HG03066 (cell line): ENCODE measurements around the gene COL12A1.

Experiments used
- ATAC-seq: cut with Tn5 transposase; IDR thresholded peaks from one replicate; pipeline ENCODE4 v1.9.1; 2021; ENCODE audit warnings: low read depth; ENCODE audit not compliant: unreplicated experiment

The COL12A1 gene

GRCh38 chr6:75183099-75183541 lies 22.7 kb downstream of the COL12A1 start:
- no peak for ATAC-seq

GRCh38 chr6:75180864-75181263 lies 25.0 kb downstream of the COL12A1 start:
- ATAC-seq: no peak

- no peak for ATAC-seq
Measured at GRCh38 chr6:75178757-75179156, 27.1 kb downstream of the COL12A1 start.

- no peak for ATAC-seq
Measured at GRCh38 chr6:75176076-75176582, 29.7 kb downstream of the COL12A1 start.

- ATAC-seq: no peak
Measured at GRCh38 chr6:75171986-75172385, 33.9 kb downstream of the COL12A1 start.

- ATAC-seq: no peak
Measured at GRCh38 chr6:75171567-75171966, 34.3 kb downstream of the COL12A1 start.

GRCh38 chr6:75170691-75171560 lies 34.9 kb downstream of the COL12A1 start:
- no peak for ATAC-seq

- ATAC-seq: no peak
Measured at GRCh38 chr6:75169689-75170586, 35.9 kb downstream of the COL12A1 start.

GRCh38 chr6:75167851-75168250 lies 38.0 kb downstream of the COL12A1 start:
- ATAC-seq: no peak

GRCh38 chr6:75167325-75167724 lies 38.5 kb downstream of the COL12A1 start:
- ATAC-seq: no peak

GRCh38 chr6:75166773-75167172 lies 39.1 kb downstream of the COL12A1 start:
- no peak for ATAC-seq

- ATAC-seq: no peak
Measured at GRCh38 chr6:75166236-75166635, 39.6 kb downstream of the COL12A1 start.

- no peak for ATAC-seq
Measured at GRCh38 chr6:75158176-75158575, 47.7 kb downstream of the COL12A1 start.

GRCh38 chr6:75157336-75157735 lies 48.5 kb downstream of the COL12A1 start:
- no peak for ATAC-seq

GRCh38 chr6:75156186-75156878 lies 49.5 kb downstream of the COL12A1 start:
- no peak for ATAC-seq

GRCh38 chr6:75155631-75156030 lies 50.2 kb downstream of the COL12A1 start:
- no peak for ATAC-seq

GRCh38 chr6:75154973-75155372 lies 50.9 kb downstream of the COL12A1 start:
- no peak for ATAC-seq

GRCh38 chr6:75150685-75151412 lies 55.0 kb downstream of the COL12A1 start:
- ATAC-seq: no peak

- ATAC-seq: no peak
Measured at GRCh38 chr6:75149696-75150095, 56.2 kb downstream of the COL12A1 start.

GRCh38 chr6:75149240-75149639 lies 56.6 kb downstream of the COL12A1 start:
- no peak for ATAC-seq
